ENCODE measurements around the gene ADIG. TPM values are rescaled to one million over a fixed set of nuclear protein-coding genes. Genes with fewer than 3 reads are reported as not detected.

ADIG gene
- total and polyA plus RNA-seq, 12 donors, result not detected

- no peak for TF ChIP-seq CTCF (IDR thresholded peaks at IDR 0.05)
- no peak for TF ChIP-seq POLR2A (IDR thresholded peaks at IDR 0.05)
- peaks cover 21% of the 10 kb centered on the region for H3K27me3 ChIP-seq
- 84 to 90% (median 87%) methylated on average over 15 of the region's 15 CpGs for WGBS, 4 donors
- no peaks in the 10 kb centered on the region for H3K36me3 ChIP-seq (replicated peaks in 1 of 2)
- intact Hi-C loops (cut with DNase I), result no loop called here
- H3K9me3 ChIP-seq (replicated peaks in 1 of 3), result no peaks in the 10 kb centered on the region
- no peak overlapping the region for H3K4me3 ChIP-seq
- no peak overlapping the region for H3K27ac ChIP-seq
- H3K4me1 ChIP-seq (replicated peaks in 1 of 2), result no peaks in the 10 kb centered on the region
- no peak for DNase-seq
Observed at GRCh38 chr20:38615283-38615682, 34.3 kb downstream of the ADIG start.

- DNase-seq, result no peak
- Histone ChIP-seq H3K27ac (no peak overlapping the region), H3K9me3 (replicated peaks in 1 of 3) (no peaks in the 10 kb centered on the region), H3K36me3 (replicated peaks in 1 of 2) (no peaks in the 10 kb centered on the region), H3K4me1 (replicated peaks in 1 of 2) (no peaks in the 10 kb centered on the region), H3K4me3 (no peak overlapping the region), H3K27me3 (peaks cover 21% of the 10 kb centered on the region)
- intact Hi-C loops (cut with DNase I), result no loop called here
- TF ChIP-seq CTCF (IDR thresholded peaks at IDR 0.05) (no peak), POLR2A (IDR thresholded peaks at IDR 0.05) (no peak)
- WGBS, 4 donors, result 81 to 92% (median 82%) methylated on average over 4 of the region's 4 CpGs
Observed at GRCh38 chr20:38616457-38616856, 35.5 kb downstream of the ADIG start.

- DNase-seq, result no peak
- intact Hi-C loops (cut with DNase I), result no loop called here
Observed at GRCh38 chr20:38617011-38617829, 36.2 kb downstream of the ADIG start.

GRCh38 chr20:38617830-38618196 lies 36.8 kb downstream of the ADIG start:
- TF ChIP-seq POLR2A (IDR thresholded peaks at IDR 0.05) (no peak), CTCF (IDR thresholded peaks at IDR 0.05) (no peak)
- H3K9me3 ChIP-seq (replicated peaks in 1 of 3), result no peaks in the 10 kb centered on the region
- H3K27me3 ChIP-seq, result peaks cover 20% of the 10 kb centered on the region
- no peaks in the 10 kb centered on the region for H3K4me1 ChIP-seq (replicated peaks in 1 of 2)
- no peaks in the 10 kb centered on the region for H3K36me3 ChIP-seq (replicated peaks in 1 of 2)
- intact Hi-C loops (cut with DNase I), result no loop called here
- DNase-seq, result no peak
- 76 to 93% (median 81%) methylated on average over 4 of the region's 4 CpGs for WGBS, 4 donors
- H3K27ac ChIP-seq, result no peak overlapping the region
- no peak overlapping the region for H3K4me3 ChIP-seq

More at GRCh38 chr20:38617011-38617829, 36.2 kb downstream of the ADIG start:
- Histone ChIP-seq H3K4me3 (no peak overlapping the region), H3K9me3 (replicated peaks in 1 of 3) (no peaks in the 10 kb centered on the region), H3K27me3 (peaks cover 21% of the 10 kb centered on the region), H3K4me1 (replicated peaks in 1 of 2) (no peaks in the 10 kb centered on the region), H3K27ac (no peak overlapping the region), H3K36me3 (replicated peaks in 1 of 2) (no peaks in the 10 kb centered on the region)
- 62 to 75% (median 68%) methylated on average over 13 to 16 of the region's 16 CpGs for WGBS, 4 donors
- TF ChIP-seq POLR2A (IDR thresholded peaks at IDR 0.05) (no peak), CTCF (IDR thresholded peaks at IDR 0.05) (no peak)
